ENCODE data around the gene PTPRN2. TPM values are rescaled to one million over a fixed set of nuclear protein-coding genes. Genes with fewer than 3 reads are reported as not detected.

PTPRN2 gene
- polyA plus RNA-seq, 1 of the 3 experiments (the other 2 are of a cell fraction), result 4.0 TPM

DNA sequence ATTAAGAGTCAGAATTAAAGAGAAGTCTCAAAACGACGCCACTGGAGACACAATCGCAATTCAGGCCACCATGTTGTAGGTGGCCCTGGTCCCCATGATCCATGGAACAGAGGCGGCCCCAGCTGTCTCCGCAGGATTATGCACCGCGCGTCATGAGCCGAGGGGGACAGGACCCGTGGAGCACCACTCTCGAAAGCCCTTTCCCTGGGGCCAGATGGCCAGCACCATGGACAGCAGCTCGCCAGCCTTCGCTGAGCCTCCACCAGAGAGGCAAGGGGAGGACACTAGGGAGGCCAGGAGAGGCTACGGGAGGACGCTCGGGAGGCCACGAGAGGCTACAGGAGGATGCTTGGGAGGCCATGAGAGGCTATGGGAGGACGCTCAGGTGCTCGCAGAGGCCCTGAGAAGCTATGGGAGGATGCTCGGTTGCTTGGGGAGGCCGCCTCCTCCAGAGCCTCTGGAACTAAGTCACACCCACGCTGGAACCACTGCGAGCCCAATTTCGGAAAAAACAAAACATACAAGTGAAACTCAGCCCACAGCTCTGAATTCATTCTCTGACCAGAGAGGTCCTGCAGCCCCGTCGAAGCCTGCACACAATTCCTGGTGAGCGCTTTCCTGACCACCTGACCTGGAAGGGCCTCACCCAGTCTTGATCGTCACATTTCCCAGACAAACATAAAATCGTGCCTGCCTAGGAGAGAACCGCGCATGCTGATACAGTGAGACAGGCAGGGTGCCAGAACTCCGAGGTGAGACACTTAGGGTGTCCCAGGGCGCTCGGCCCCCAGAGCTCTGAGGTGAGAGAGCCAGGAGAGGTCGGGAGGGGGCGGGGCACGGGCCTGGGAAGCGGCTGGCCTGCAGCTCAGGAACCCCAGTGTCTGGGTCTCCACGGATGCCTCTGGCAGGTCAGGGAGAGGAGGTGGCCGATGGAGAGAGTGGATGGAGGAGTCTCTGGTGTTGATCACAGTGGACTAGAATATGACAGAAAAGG, 224.4 kb downstream of the PTPRN2 start:
- Histone ChIP-seq H3K9ac (no peak overlapping the region), H3K4me1 (ENCODE audit: control insufficient read depth in 1 of 2, insufficient read depth in 2 of 2, low read depth in 1 of 2, low read length in 1 of 2) (peaks cover 0 to 22% of the 10 kb centered on the region in 2 experiments; a peak in 1 of 4 replicates), H4K20me1 (ENCODE audit: insufficient read depth) (no peaks in the 10 kb centered on the region), H3K79me2 (ENCODE audit: insufficient read depth) (no peaks in the 10 kb centered on the region), H3K9me2 (no peaks in the 10 kb centered on the region), H3K9me3 (no peaks in the 10 kb centered on the region; the same call in 1 of the 2 replicates), H3K27ac (ENCODE audit: low read depth in 2 of 2, low read length in 1 of 2) (no peak overlapping the region), H3F3A (replicated peaks; ENCODE audit: insufficient read depth) (no peaks in the 10 kb centered on the region), H2AFZ (ENCODE audit: low read depth) (no peak overlapping the region), H3K36me3 (replicated peaks in 1 of 2; ENCODE audit: control insufficient read depth in 1 of 2, insufficient read depth in 2 of 2, low read length in 1 of 2) (no peaks in the 10 kb centered on the region), H3K4me2 (no peak overlapping the region), H3K27me3 (ENCODE audit: insufficient read depth) (no peaks in the 10 kb centered on the region), H3K4me3 (ENCODE audit: low read depth in 2 of 2, low read length in 1 of 2) (no peak overlapping the region)
- no peak for DNase-seq
- TF ChIP-seq REST (IDR thresholded peaks at IDR 0.05; ENCODE audit: low read depth, low read length) (peak; percentile 76; the same call in 1 of the 2 replicates), TAF1 (IDR thresholded peaks at IDR 0.05; ENCODE audit: borderline replicate concordance, low read depth, low read length) (no peak)
- ChIA-PET POLR2A (no interaction called here), CTCF (interaction anchor here (0.9 kb wide), 1 partner anchor 40 kb away, joined by 3 read pairs; no protein-coding TSS in a partner anchor)
- 62% methylated on average over 33 of the region's 40 CpGs for WGBS (ENCODE audit: low lambda C conversion rate)

DNA sequence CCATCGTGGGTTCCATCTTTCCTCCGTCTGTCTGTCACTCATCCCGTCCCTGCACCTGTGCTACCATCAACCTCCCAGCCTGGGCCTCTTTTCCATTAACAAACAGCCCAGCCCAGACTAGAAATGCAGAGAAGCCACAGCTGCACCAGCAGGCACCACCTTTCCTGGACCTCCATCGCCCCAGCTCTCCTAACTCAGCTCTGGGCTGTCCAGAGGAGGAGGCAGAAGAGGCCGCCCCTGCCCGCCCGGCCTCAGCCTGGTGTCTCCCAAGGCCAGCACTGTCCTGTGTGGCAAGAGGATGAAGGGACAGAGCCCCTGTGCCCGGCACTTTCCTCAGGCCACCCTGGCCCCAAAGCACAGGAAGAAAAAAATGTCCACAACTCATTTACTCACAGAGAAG, 225.6 kb downstream of the PTPRN2 start:
- ChIA-PET POLR2A (no interaction called here), CTCF (no interaction called here)
- H3K4me3 ChIP-seq (ENCODE audit: low read depth in 2 of 2, low read length in 1 of 2), result no peak overlapping the region
- no peak overlapping the region for H3K27ac ChIP-seq (ENCODE audit: low read depth in 2 of 2, low read length in 1 of 2)
- H3K79me2 ChIP-seq (ENCODE audit: insufficient read depth), result no peaks in the 10 kb centered on the region
- no peaks in the 10 kb centered on the region for H3K9me2 ChIP-seq
- DNase-seq, result no peak
- H3K9ac ChIP-seq, result no peak overlapping the region
- no peaks in the 10 kb centered on the region for H3K27me3 ChIP-seq (ENCODE audit: insufficient read depth)
- TF ChIP-seq FOSL2 (IDR thresholded peaks at IDR 0.05; ENCODE audit: borderline replicate concordance, low read depth) (no peak), NFIC (IDR thresholded peaks at IDR 0.05; ENCODE audit: borderline replicate concordance) (no peak), CHD2 (IDR thresholded peaks at IDR 0.05; ENCODE audit: low read length, partially characterized antibody) (no peak), SIN3A (IDR thresholded peaks at IDR 0.05; ENCODE audit: borderline replicate concordance, low read depth, low read length) (no peak), SMC3 (IDR thresholded peaks at IDR 0.05; ENCODE audit: low read depth, low read length) (no peak), ELF1 (IDR thresholded peaks at IDR 0.05) (no peak), FOXM1 (IDR thresholded peaks at IDR 0.05; ENCODE audit: low read depth) (no peak), EZH2phosphoT487 (IDR thresholded peaks at IDR 0.05; ENCODE audit: borderline replicate concordance, low read depth) (no peak), GABPA (IDR thresholded peaks at IDR 0.05; ENCODE audit: low read depth) (no peak), RCOR1 (IDR thresholded peaks at IDR 0.05; ENCODE audit: low read length) (no peak), MEF2A (IDR thresholded peaks at IDR 0.05; ENCODE audit: borderline replicate concordance, low read depth) (no peak), RFX5 (IDR thresholded peaks at IDR 0.05; ENCODE audit: low read length) (no peak)
- TF ChIP-seq, protein P1, sequence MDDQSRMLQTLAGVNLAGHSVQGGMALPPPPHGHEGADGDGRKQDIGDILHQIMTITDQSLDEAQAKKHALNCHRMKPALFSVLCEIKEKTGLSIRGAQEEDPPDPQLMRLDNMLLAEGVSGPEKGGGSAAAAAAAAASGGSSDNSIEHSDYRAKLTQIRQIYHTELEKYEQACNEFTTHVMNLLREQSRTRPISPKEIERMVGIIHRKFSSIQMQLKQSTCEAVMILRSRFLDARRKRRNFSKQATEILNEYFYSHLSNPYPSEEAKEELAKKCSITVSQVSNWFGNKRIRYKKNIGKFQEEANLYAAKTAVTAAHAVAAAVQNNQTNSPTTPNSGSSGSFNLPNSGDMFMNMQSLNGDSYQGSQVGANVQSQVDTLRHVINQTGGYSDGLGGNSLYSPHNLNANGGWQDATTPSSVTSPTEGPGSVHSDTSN (IDR thresholded peaks at IDR 0.05), result no peak
- TF ChIP-seq, protein P2, sequence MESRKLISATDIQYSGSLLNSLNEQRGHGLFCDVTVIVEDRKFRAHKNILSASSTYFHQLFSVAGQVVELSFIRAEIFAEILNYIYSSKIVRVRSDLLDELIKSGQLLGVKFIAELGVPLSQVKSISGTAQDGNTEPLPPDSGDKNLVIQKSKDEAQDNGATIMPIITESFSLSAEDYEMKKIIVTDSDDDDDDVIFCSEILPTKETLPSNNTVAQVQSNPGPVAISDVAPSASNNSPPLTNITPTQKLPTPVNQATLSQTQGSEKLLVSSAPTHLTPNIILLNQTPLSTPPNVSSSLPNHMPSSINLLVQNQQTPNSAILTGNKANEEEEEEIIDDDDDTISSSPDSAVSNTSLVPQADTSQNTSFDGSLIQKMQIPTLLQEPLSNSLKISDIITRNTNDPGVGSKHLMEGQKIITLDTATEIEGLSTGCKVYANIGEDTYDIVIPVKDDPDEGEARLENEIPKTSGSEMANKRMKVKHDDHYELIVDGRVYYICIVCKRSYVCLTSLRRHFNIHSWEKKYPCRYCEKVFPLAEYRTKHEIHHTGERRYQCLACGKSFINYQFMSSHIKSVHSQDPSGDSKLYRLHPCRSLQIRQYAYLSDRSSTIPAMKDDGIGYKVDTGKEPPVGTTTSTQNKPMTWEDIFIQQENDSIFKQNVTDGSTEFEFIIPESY (IDR thresholded peaks at IDR 0.05; ENCODE audit: borderline replicate concordance, low read depth), result no peak
- WGBS (ENCODE audit: low lambda C conversion rate), result 38% methylated on average over 5 of the region's 8 CpGs
- H3K4me1 ChIP-seq (ENCODE audit: control insufficient read depth in 1 of 2, insufficient read depth in 2 of 2, low read depth in 1 of 2, low read length in 1 of 2), result peaks cover 0 to 12% of the 10 kb centered on the region in 2 experiments; a peak in 1 of 4 replicates
- H4K20me1 ChIP-seq (ENCODE audit: insufficient read depth), result no peaks in the 10 kb centered on the region
- H3K9me3 ChIP-seq, result no peaks in the 10 kb centered on the region; the same call in 1 of the 2 replicates
- H3K36me3 ChIP-seq (replicated peaks in 1 of 2; ENCODE audit: control insufficient read depth in 1 of 2, insufficient read depth in 2 of 2, low read length in 1 of 2), result no peaks in the 10 kb centered on the region
- H3K4me2 ChIP-seq, result no peak overlapping the region
- no peaks in the 10 kb centered on the region for H3F3A ChIP-seq (replicated peaks; ENCODE audit: insufficient read depth)
- no peak overlapping the region for H2AFZ ChIP-seq (ENCODE audit: low read depth)
